Keratinocyte (primary cell): Measurements from ENCODE around the gene RUFY3.

Source experiments
- CTCF ChIP-seq, 3 experiments: IDR thresholded peaks in 1 of 3; conservative IDR thresholded peaks in 1 of 3; optimal IDR thresholded peaks in 1 of 3; 2 replicates in 2 of 3; 3 replicates in 1 of 3; pipeline versions ENCODE3 to v1.5.1; 2011; ENCODE audit warnings: low read length in 3 of 3, mild to moderate bottlenecking in 3 of 3, moderate library complexity in 2 of 3, control low read depth in 1 of 3, inconsistent platforms in 1 of 3; ENCODE audit not compliant: insufficient read depth in 2 of 3; ENCODE audit errors: extremely low read depth in 1 of 3
- EZH2 ChIP-seq: IDR thresholded peaks from one replicate; pipeline ENCODE4 v1.6.1; 2012; ENCODE audit warnings: inconsistent platforms, mild to moderate bottlenecking, low read length, moderate library complexity

GRCh38 chr4:70734168-70734954, 12.6 kb downstream of the RUFY3 start:
- no peak for TF ChIP-seq EZH2
- no peak for TF ChIP-seq CTCF (optimal IDR thresholded peaks at IDR 0.05 in 1 of 3, IDR thresholded peaks at IDR 0.05 in 1 of 3, conservative IDR thresholded peaks at IDR 0.05 in 1 of 3; ENCODE audit: extremely low read depth in 1 of 3, insufficient read depth in 2 of 3, low read length in 3 of 3)
